Large intestine (tissue), 3 donors: ENCODE data around the gene OPA3. TPM values are rescaled to one million over a fixed set of nuclear protein-coding genes. Genes with fewer than 3 reads are reported as not detected.
A peak's percentile ranks its signal among the peaks of the same experiment; 100 is the strongest.

ENCODE experiments used
- DNase-seq, 2 donors: peaks; one replicate each; pipeline versions ENCODE4 v3.0.0 to v3.0.0-alpha.2; 2013
- H3K27ac ChIP-seq: one replicate; pipeline ENCODE4 v1.5.1; 2013; ENCODE audit warnings: low read length
- H3K27me3 ChIP-seq: 2 replicates; pipeline ENCODE4 v1.6.1; 2013; ENCODE audit warnings: low read length; ENCODE audit not compliant: control insufficient read depth, insufficient read depth
- H3K36me3 ChIP-seq: 2 replicates; pipeline ENCODE4 v1.6.1; 2013; ENCODE audit warnings: low read length; ENCODE audit not compliant: control insufficient read depth, insufficient read depth
- H3K4me1 ChIP-seq: one replicate; pipeline ENCODE4 v1.6.1; 2013; ENCODE audit warnings: low read length; ENCODE audit not compliant: control insufficient read depth, insufficient read depth
- H3K4me3 ChIP-seq: one replicate; pipeline ENCODE4 v1.5.1; 2013; ENCODE audit warnings: low read length
- H3K9me3 ChIP-seq: one replicate; pipeline ENCODE4 v1.6.1; 2013; ENCODE audit warnings: mild to moderate bottlenecking, low read depth, low read length, moderate library complexity; ENCODE audit not compliant: control insufficient read depth
- WGBS: methylation state at CpG from one replicate; pipeline ENCODE4 v1.1.5; 2013; ENCODE audit warnings: low lambda C conversion rate; ENCODE audit not compliant: insufficient coverage; 5-methylcytosine and 5-hydroxymethylcytosine counted together
- polyA plus RNA-seq: library from polyadenylated mRNA; unstranded; fragments of 120-200 nt; gene quantifications from one replicate; pipeline ENCODE4 v1.2.1, GENCODE V29; 2013

Gene OPA3
- polyA plus RNA-seq, 1 donor, result 8.7 TPM

DNA sequence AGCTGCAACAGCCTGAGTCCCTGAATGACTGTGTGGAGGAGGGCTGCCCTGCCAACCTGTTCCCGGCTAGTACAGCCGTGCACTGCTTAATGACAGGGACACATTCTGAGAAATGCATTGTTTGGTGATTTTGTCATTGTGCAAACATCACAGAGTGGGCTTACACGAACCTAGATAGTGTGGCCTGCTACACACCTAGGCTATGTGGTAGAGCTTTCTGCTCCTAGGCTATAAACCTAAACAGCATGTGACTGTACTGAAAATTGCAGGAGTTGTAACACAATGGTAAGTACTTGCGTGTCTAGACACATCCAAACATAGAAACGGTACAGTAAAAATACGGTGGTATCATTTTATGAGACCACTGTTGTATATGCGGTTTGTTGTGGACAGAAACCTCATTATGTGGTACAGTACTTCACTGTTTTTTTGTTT, 42.4 kb downstream of the OPA3 start:
- no peak overlapping the region for H3K27ac ChIP-seq
- no peaks in the 10 kb centered on the region for H3K9me3 ChIP-seq
- H3K4me1 ChIP-seq, result no peaks in the 10 kb centered on the region
- no peak for DNase-seq
- no peak overlapping the region for H3K4me3 ChIP-seq
- no peaks in the 10 kb centered on the region for H3K27me3 ChIP-seq
- 92% methylated on average over 2 of the region's 7 CpGs for WGBS
- H3K36me3 ChIP-seq, result no peaks in the 10 kb centered on the region

DNA sequence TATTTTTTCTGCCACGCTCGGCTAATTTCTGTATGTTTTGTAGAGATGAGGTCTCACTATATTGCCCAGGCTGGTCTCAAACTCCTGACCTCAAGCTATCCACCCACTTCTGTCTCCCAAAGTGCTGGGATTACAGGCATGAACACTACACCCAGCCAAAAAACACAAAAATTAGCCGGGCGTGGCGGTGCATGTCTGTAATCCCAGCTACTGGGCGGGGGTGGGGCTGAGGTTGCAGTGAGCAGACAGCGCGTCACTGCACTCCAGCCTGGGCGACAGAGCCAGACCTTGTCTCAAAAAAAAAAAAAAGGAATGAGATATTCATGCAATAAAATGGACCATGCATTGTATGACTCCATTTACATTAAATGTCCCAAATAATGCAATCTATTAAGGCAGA, 45.1 kb downstream of the OPA3 start:
- Histone ChIP-seq H3K4me1 (no peaks in the 10 kb centered on the region), H3K9me3 (no peaks in the 10 kb centered on the region), H3K36me3 (no peaks in the 10 kb centered on the region), H3K27me3 (no peaks in the 10 kb centered on the region), H3K27ac (no peak overlapping the region), H3K4me3 (no peak overlapping the region)
- no peak for DNase-seq
- no CpG with 5 or more reads among the region's 9 CpGs for WGBS

DNA sequence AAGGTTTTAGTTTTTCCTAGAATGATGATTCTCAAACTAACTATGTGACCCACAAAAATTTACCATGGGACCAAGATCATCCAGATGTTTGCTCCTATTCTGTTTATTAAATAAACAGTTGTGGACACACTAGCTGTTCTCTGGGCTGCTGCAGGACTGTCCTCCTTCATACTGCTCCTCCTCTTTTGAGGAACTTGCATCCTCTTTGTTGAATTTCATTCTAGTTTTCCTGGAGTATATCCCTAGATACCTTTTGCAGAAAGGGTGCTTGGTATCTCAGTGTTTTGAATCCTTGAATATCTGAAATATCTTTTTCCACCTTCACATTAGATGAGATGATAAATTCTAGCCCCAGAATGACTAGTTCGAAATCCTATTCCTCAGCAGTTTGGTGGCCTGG, 53.3 kb downstream of the OPA3 start:
- no CpG with 5 or more reads among the region's 1 CpG for WGBS
- H3K36me3 ChIP-seq, result peaks cover 6% of the 10 kb centered on the region

DNA sequence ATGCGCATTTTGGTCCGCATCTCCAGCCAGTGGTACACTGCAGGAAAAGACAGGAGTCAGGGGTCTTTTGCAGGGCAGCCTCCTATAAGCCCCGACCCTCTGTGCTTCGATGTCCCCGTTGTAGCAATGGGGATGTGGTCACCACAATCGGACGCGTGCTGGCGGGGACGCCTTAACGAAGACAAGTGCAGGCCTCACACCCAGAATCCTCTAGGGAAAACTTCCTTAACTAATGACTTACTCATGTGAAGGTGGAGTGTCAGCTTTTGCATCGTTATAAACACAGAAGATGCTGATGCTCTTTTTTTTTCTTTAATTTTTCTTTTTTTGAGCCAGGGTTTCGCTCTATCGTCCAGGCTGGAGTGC, 55.2 kb downstream of the OPA3 start:
- DNase-seq, result no peak
- H3K27ac ChIP-seq, result no peak overlapping the region
- H3K9me3 ChIP-seq, result peaks cover 2% of the 10 kb centered on the region
- H3K4me1 ChIP-seq, result peaks cover 4% of the 10 kb centered on the region
- 50% methylated on average over 1 of the region's 14 CpGs for WGBS
- H3K36me3 ChIP-seq, result peaks cover 25% of the 10 kb centered on the region
- H3K27me3 ChIP-seq, result peaks cover 15% of the 10 kb centered on the region
- H3K4me3 ChIP-seq, result no peak overlapping the region

More for the DNA sequence above, 53.3 kb downstream of the OPA3 start:
- no peak overlapping the region for H3K27ac ChIP-seq
- peaks cover 15% of the 10 kb centered on the region for H3K27me3 ChIP-seq
- DNase-seq, result no peak
- no peak overlapping the region for H3K4me3 ChIP-seq
- H3K9me3 ChIP-seq, result peaks cover 2% of the 10 kb centered on the region
- H3K4me1 ChIP-seq, result peaks cover 4% of the 10 kb centered on the region

DNA sequence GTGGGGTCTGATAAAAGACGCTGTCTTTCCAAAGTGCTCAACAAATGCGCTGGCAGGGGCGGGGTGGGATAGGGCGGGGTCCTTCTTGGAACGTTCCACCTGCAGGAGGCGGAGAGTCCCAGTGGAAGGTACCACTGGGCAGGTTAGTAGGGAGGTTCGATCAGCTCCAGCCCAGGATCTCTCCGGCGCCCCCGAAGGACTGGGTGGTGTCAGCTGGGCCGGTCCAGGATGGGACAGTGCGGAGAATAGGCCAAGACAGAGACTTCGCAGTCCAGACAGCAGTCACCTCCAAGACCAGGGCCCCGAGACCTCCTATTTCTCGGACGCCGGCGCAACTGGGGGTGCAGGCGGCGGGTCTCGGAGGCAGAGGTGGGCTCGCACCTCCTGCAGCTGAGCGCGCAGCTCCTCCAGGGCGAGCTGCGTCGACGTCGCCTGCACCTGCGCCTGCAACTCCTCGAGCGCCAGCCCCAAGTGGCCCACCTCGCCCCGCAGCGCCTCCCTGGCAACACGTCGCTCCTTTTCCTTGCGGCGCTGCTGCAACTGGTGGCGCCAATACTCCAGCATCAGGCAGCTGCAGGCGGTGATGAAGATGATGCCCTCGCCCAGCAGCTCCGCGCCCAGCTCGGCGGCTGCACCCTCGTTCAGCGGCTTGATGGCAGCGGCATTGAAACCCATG, 55.7 kb downstream of the OPA3 start:
- peaks cover 15% of the 10 kb centered on the region for H3K27me3 ChIP-seq
- H3K36me3 ChIP-seq, result peaks cover 30% of the 10 kb centered on the region
- no peak overlapping the region for H3K27ac ChIP-seq
- peaks cover 4% of the 10 kb centered on the region for H3K4me1 ChIP-seq
- peak overlapping the region; percentile 47 for H3K4me3 ChIP-seq
- 0% methylated on average over 1 of the region's 49 CpGs for WGBS
- peak in 1 of 2 donors; percentile 67 for DNase-seq
- peaks cover 2% of the 10 kb centered on the region for H3K9me3 ChIP-seq

DNA sequence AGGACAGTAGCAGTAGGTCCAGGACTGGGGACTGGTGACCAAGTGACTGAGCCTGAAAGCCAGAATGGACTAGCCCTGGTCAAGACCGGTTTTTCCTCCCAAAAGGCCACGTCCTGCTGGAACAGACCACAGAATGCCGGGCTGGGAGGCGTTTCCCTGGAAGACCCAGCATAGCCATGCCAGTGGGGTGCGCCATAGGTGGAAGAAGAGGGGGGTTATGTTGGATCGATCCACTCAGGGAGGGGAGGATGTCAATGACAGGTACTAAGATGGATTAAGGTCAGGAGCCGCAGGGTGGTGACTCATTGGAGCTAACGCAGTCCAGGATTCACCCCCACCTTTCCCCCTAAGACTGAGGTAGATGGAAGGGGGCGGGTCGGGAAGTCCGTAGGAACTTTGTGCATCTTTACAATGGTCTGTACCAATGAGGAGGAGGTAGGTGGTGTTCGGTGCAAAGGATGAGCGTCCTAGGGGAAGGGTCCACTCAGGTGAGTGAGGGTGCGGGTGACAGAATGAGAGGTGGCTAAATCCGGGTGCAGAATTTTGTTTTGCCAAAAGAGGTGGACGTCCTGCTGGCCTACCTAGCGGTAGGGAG, 56.4 kb downstream of the OPA3 start:
- H3K4me1 ChIP-seq, result peaks cover 4% of the 10 kb centered on the region

DNA sequence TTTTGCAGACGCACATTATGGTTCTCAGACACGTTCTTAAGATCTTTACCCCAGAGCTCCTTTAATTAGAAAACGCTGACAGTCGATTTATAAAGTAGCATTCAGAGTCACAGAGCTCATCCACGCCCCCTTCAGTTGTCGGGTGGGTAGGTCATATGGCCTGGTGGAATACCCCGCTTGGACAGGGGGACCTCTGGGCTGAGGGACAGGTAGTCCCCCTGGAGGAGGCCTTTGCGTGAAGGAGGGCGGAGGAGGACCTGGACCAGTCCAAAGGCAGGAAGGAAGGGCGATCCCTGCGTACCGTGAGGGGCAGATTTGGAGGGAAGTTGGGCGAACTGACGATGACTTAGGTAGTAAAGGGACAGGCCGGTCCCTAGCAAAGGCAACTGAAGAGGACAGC, 56.9 kb downstream of the OPA3 start:
- Histone ChIP-seq H3K4me1 (peaks cover 4% of the 10 kb centered on the region), H3K36me3 (peaks cover 37% of the 10 kb centered on the region), H3K27ac (no peak overlapping the region), H3K9me3 (peaks cover 2% of the 10 kb centered on the region), H3K4me3 (no peak overlapping the region), H3K27me3 (peaks cover 15% of the 10 kb centered on the region)
- 84% methylated on average over 3 of the region's 15 CpGs for WGBS
- no peak for DNase-seq

More for the DNA sequence above, 56.4 kb downstream of the OPA3 start:
- Histone ChIP-seq H3K27ac (no peak overlapping the region), H3K36me3 (peaks cover 35% of the 10 kb centered on the region), H3K27me3 (peaks cover 15% of the 10 kb centered on the region), H3K9me3 (peaks cover 2% of the 10 kb centered on the region), H3K4me3 (peak overlapping the region; percentile 47)
- no CpG with 5 or more reads among the region's 17 CpGs for WGBS
- DNase-seq, result no peak

DNA sequence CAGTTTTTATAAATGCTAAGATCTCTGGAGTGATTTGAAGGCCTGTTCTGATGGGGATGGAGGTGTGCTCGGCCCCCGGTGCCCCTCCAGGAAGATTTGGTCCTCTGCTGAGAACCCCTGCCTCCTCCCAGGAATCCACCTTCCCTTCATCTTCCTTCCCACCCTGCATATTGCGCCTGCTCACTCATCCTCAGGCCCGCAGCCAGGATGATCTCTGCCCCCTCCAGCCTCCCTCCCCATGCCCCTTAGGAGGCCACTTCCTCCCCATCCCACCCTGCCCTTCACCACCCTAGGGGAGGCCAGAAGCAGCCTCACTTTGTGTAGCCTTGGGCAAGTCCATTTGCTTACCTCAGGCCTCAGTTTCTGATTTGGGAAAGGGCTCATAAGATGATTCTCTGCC, 57.6 kb downstream of the OPA3 start:
- H3K4me3 ChIP-seq, result no peak overlapping the region
- no peak overlapping the region for H3K27ac ChIP-seq
- peaks cover 15% of the 10 kb centered on the region for H3K27me3 ChIP-seq
- H3K4me1 ChIP-seq, result peaks cover 4% of the 10 kb centered on the region
- peaks cover 44% of the 10 kb centered on the region for H3K36me3 ChIP-seq
- no CpG with 5 or more reads among the region's 4 CpGs for WGBS
- no peak for DNase-seq
- H3K9me3 ChIP-seq, result peaks cover 2% of the 10 kb centered on the region

DNA sequence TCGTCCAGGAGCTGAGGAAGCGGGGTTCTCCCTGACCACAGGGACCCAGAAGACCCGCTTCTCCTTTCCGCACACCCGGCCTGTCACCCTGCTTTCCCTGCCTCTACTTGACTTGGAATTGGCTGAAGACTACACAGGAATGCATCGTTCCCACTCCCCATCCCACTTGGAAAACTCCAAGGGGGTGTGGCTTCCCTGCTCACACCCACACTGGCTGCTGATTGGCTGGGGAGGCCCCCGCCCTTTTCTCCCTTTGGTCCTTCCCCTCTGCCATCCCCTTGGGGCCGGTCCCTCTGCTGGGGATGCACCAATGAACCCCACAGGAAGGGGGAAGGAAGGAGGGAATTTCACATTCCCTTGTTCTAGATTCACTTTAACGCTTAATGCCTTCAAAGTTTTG, 58.5 kb downstream of the OPA3 start:
- H3K27me3 ChIP-seq, result peaks cover 15% of the 10 kb centered on the region
- peaks cover 4% of the 10 kb centered on the region for H3K4me1 ChIP-seq
- peak in 1 of 2 donors; percentile 68 for DNase-seq
- WGBS, result no CpG with 5 or more reads among the region's 9 CpGs
- H3K9me3 ChIP-seq, result peaks cover 2% of the 10 kb centered on the region
- peaks cover 49% of the 10 kb centered on the region for H3K36me3 ChIP-seq
- no peak overlapping the region for H3K27ac ChIP-seq
- no peak overlapping the region for H3K4me3 ChIP-seq

DNA sequence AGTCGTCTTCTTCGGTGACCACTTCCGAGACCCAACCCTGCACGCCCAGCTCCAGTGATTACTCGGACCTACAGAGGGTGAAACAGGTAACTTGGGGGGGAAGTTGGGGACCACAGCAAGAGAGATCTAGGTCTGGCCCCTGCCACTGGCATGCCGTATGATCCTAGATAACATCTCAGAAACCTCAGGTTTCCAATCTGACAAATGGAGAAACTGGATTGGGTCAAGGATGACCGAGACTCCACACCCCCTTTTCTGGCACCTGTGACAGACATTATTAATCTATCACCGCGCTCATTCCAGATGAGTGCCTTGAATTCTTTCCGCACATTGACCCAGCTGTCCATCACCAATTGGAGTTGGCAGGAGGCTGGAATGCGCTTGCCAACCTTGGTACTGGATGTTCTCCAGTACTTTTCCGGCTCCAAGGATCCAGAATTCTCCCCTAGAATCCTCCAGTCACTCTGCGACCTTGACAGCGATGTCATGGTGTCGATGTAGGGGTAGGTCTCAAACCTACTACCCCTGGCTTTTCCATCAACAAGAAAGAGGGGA, 60.0 kb downstream of the OPA3 start:
- peaks cover 4% of the 10 kb centered on the region for H3K4me1 ChIP-seq
- no peak for DNase-seq

More for the DNA sequence above, 60.0 kb downstream of the OPA3 start:
- H3K27ac ChIP-seq, result no peak overlapping the region
- H3K27me3 ChIP-seq, result peaks cover 9% of the 10 kb centered on the region
- no CpG with 5 or more reads among the region's 15 CpGs for WGBS
- H3K4me3 ChIP-seq, result no peak overlapping the region
- H3K36me3 ChIP-seq, result peaks cover 61% of the 10 kb centered on the region
- H3K9me3 ChIP-seq, result no peaks in the 10 kb centered on the region
